Measurements from ENCODE around the gene PGAM2. TPM values are rescaled to one million over a fixed set of nuclear protein-coding genes. Genes with fewer than 3 reads are reported as not detected.

PGAM2 gene
- total RNA-seq, 2 experiments from 2014 or later: 1.3 to 1.8 TPM

- Mint-ChIP-seq H3K4me3 (peak overlapping the region; percentile 87), H3K36me3 (ENCODE audit: low read depth) (peaks cover 12% of the 10 kb centered on the region), H3K4me1 (ENCODE audit: low read depth) (peaks cover 16% of the 10 kb centered on the region), H3K27me3 (peaks cover 5% of the 10 kb centered on the region), H3K27ac (peak overlapping the region; percentile 69), H3K9me3 (no peaks in the 10 kb centered on the region)
- ChIA-PET CTCF (no interaction called here), POLR2A (interaction anchor here (1.0 kb wide), 1 partner anchor 40 kb away, joined by 3 read pairs; the partner anchor contains the start of gene PGAM2)
- no peak for TF ChIP-seq CTCF (IDR thresholded peaks at IDR 0.05)
- peaks cover 17% of the 10 kb centered on the region for H3K4me1 ChIP-seq (ENCODE audit: insufficient read depth, low read length)
- no peak for ATAC-seq (ENCODE audit: poor library complexity)
- no peak overlapping the region for H3K27ac ChIP-seq (ENCODE audit: low read depth in 1 of 2, low read length in 2 of 2)
- peaks cover 0 to 6% of the 10 kb centered on the region in 2 experiments for H3K27me3 ChIP-seq (ENCODE audit: control insufficient read depth in 1 of 2, insufficient read depth in 2 of 2, low read length in 2 of 2)
- intact Hi-C loops (cut with DNase I, micrococcal nuclease): no loop called here
- no peaks in the 10 kb centered on the region for H3K36me3 ChIP-seq (ENCODE audit: insufficient read depth, low read length)
- H3K4me3 ChIP-seq (ENCODE audit: low read length): no peak overlapping the region
- no peak for DNase-seq
- H3K9me3 ChIP-seq (ENCODE audit: control insufficient read depth in 1 of 2, insufficient read depth in 1 of 2, low read length in 2 of 2): peaks cover 0 to 3% of the 10 kb centered on the region in 2 experiments
Measured at GRCh38 chr7:44105832-44106231, 40.5 kb upstream of the PGAM2 start.

- peak overlapping the region; percentile 69 for H3K27ac Mint-ChIP-seq
- peaks cover 0 to 3% of the 10 kb centered on the region in 2 experiments for H3K9me3 ChIP-seq (ENCODE audit: control insufficient read depth in 1 of 2, insufficient read depth in 1 of 2, low read length in 2 of 2)
- H3K36me3 Mint-ChIP-seq (ENCODE audit: low read depth): peaks cover 5% of the 10 kb centered on the region
- H3K9me3 Mint-ChIP-seq: no peaks in the 10 kb centered on the region
- peaks cover 0 to 6% of the 10 kb centered on the region in 2 experiments for H3K27me3 ChIP-seq (ENCODE audit: control insufficient read depth in 1 of 2, insufficient read depth in 2 of 2, low read length in 2 of 2)
- DNase-seq (no peak), ATAC-seq (ENCODE audit: poor library complexity) (peak; percentile 47)
- TF ChIP-seq CTCF (IDR thresholded peaks at IDR 0.05): no peak
- peaks cover 17% of the 10 kb centered on the region for H3K4me1 ChIP-seq (ENCODE audit: insufficient read depth, low read length)
- H3K36me3 ChIP-seq (ENCODE audit: insufficient read depth, low read length): no peaks in the 10 kb centered on the region
- H3K4me3 Mint-ChIP-seq: peak overlapping the region; percentile 87
- intact Hi-C loops (cut with DNase I, micrococcal nuclease): no loop called here
- H3K27me3 Mint-ChIP-seq: peaks cover 5% of the 10 kb centered on the region
- CTCF ChIA-PET: interaction anchor here (1.5 kb wide), 1 partner anchor 24 kb away, joined by 3 read pairs; no protein-coding TSS in a partner anchor
- POLR2A ChIA-PET: interaction anchor here (0.9 to 1.2 kb wide), 4 partner anchors 11 to 60 kb away, joined by 3 to 4 read pairs (median 3); partner anchors contain the start of genes DBNL, PGAM2 and POLD2
- peak overlapping the region; percentile 45 for H3K4me3 ChIP-seq (ENCODE audit: low read length)
- H3K27ac ChIP-seq (ENCODE audit: low read depth in 1 of 2, low read length in 2 of 2): peak overlapping the region in 1 of 2 donors; percentile 50
- H3K4me1 Mint-ChIP-seq (ENCODE audit: low read depth): peaks cover 16% of the 10 kb centered on the region
Measured at GRCh38 chr7:44104860-44105771, 39.7 kb upstream of the PGAM2 start.

GRCh38 chr7:44103923-44104859 lies 38.8 kb upstream of the PGAM2 start, which contains the start of gene AEBP1:
TSS of gene AEBP1 (plus strand) at chr7:44104345. CDS start at chr7:44104666, 321 bp downstream.
- intact Hi-C loops (cut with DNase I, micrococcal nuclease): no loop called here
- Histone ChIP-seq H3K4me3 (ENCODE audit: low read length) (peak within 1 kb of the TSS; percentile 45), H3K4me1 (ENCODE audit: insufficient read depth, low read length) (peaks cover 17% of the 10 kb centered on the region), H3K27ac (ENCODE audit: low read depth in 1 of 2, low read length in 2 of 2) (peak within 1 kb of the TSS in 1 of 2 donors; percentile 50), H3K9me3 (ENCODE audit: control insufficient read depth in 1 of 2, insufficient read depth in 1 of 2, low read length in 2 of 2) (peaks cover 0 to 3% of the 10 kb centered on the region in 2 experiments), H3K27me3 (ENCODE audit: control insufficient read depth in 1 of 2, insufficient read depth in 2 of 2, low read length in 2 of 2) (peaks cover 0 to 6% of the 10 kb centered on the region in 2 experiments), H3K36me3 (ENCODE audit: insufficient read depth, low read length) (no peaks in the 10 kb centered on the region)
- Mint-ChIP-seq H3K4me1 (ENCODE audit: low read depth) (peaks cover 16% of the 10 kb centered on the region), H3K9me3 (no peaks in the 10 kb centered on the region), H3K4me3 (peak within 1 kb of the TSS; percentile 87), H3K27me3 (peaks cover 5% of the 10 kb centered on the region), H3K36me3 (ENCODE audit: low read depth) (peaks cover 3% of the 10 kb centered on the region), H3K27ac (peak within 1 kb of the TSS; percentile 69)
- peak in 6 of 14 experiments; percentile 23 to 51 (median 41) for DNase-seq
- no peak for TF ChIP-seq CTCF (IDR thresholded peaks at IDR 0.05)
- CTCF ChIA-PET: interaction anchor here (1.5 kb wide), 1 partner anchor 23 kb away, joined by 3 read pairs; no protein-coding TSS in a partner anchor
- POLR2A ChIA-PET: interaction anchor here (0.9 to 1.2 kb wide), 3 partner anchors 12 to 60 kb away, joined by 3 to 4 read pairs (median 3); partner anchors contain the start of genes DBNL and POLD2
- peak; percentile 54 for ATAC-seq (ENCODE audit: poor library complexity)
